NCI-H2029 treated with DMSO at 0.1 percent for 48 hours (cell line): ENCODE data around the gene ADAM12.

Experiments used
- DNase-seq: peaks from one replicate; lab custom pipeline; 2025; lab: John Stamatoyannopoulos, UW

Gene ADAM12

GRCh38 chr10:126115886-126116285 is 272.4 kb downstream of the ADAM12 start:
- no peak for DNase-seq

DNA sequence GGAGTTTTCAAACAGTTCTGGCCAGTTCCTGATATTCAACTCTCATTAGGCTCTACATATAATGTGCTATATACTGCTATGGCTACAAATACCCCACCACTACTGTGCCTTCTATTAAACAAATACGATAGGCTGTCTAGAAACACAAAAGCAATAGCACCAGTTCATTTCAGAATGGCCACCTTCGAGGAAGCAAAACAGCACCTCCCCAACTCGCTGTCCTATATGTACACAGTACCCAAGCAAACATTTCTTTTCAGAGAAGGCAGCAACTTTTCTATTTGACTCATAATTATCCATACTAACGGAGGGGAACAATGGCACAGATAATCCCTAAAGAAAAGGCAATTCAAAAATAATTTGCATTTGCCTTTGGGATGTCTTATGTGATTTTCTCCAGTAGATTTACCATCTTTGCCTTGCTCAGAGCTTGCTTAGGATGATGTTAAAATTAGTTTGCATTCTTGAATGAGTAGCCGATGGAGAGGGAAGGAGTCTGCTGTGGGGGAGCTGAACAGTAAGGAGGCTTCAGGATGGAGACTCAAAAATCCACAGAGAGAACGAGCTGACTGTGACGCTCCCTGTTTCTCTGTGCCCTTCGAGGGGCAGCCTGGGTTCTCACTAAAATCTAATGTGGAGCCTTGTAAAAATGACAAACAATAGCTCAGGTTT is 273.3 kb downstream of the ADAM12 start:
- DNase-seq = no peak

DNA sequence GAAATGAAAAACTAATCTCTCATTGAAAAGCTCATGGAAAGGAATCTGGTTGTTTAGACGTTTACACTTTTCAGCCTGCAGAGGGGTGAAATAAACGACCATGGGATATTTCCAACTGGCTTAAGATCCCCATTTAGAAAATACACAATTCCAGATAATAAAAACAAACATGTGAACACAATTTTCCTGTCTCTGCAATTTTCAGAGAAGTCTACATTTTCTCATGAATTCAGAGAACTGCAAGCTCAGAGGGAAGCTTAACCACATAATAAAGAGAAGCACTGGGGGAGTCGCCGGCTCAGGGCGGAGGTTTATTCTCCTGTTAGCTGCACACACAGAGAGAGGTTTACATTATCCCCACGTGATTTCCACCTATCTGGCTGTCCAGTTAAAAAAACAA is 276.8 kb downstream of the ADAM12 start:
- no peak for DNase-seq

DNA sequence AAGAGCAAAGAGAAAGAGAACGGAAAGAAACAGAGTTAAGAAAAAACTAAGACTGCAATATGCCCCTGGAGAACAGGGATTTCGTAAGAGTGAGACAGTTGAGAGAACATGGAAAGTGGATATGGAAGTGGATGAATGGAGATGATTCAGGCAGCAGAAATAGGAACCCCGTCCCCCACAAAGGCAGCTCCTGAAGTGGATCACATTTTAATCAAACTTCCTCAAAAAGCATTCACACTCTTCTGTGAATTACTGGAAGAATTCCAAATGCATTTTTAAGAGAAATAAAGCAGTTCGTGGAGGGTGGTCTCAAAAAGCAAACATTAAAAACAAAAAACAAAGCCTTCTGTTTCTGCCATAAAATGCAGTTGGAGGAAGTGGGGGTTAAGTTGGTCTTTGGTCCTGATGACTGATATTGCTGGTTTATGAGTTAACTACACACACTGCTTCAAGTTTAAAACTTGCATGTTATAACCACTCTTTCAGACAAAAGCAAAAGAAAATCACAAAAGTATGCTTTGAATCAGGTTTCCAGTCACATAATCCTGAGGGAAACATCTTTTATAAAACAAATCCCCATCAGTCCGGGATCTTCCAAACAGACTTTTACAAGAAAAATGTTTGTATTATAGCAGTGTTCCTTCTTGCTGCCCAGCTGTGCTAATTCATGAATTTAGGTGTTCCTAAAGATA is 277.6 kb downstream of the ADAM12 start:
- DNase-seq = no peak

DNA sequence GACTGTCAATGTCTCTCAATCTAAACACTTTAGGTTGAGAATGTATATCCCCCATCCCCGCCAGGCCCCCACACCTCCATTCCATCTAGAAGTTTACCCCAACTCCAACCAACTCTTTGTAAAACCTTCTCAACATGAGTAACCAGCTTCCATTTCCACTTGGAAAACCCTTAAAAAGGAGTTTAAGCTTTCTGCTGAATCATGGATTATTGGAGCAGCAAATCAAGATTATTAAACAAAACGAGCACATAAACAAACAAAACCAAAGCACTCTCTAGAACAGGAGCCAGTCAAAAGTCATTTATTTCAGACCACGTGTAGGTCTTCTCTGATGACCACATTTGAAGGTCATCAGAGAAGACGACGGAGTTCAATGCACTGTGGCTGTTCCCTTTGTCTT is 278.4 kb downstream of the ADAM12 start:
- DNase-seq = no peak

- no peak for DNase-seq
Measured at GRCh38 chr10:126108693-126109092, 279.6 kb downstream of the ADAM12 start.

DNA sequence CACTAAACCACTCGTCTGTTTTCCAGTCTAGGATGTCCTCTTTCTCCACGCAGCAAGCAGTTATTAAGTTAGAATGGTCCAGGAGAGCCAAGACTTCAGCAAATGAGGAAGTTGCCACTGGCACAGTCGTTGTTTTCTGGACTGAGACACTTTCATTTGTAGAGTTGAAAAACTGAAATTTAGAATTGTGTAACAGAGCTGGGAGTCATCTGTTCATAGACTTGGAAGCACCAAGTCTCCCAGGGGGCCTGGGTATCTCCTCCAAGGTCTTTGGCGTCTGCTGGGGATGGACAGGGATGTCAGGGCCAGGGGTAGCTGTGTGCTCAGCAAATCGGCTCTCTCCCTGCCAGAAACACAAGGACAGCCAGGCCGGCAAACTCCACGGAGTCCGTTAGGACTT is 283.5 kb downstream of the ADAM12 start:
- DNase-seq = no peak

- no peak for DNase-seq
Measured at GRCh38 chr10:126102636-126103035, 285.6 kb downstream of the ADAM12 start.

GRCh38 chr10:126101736-126102135 is 286.5 kb downstream of the ADAM12 start:
- no peak for DNase-seq

GRCh38 chr10:126101325-126101724 is 287.0 kb downstream of the ADAM12 start:
- no peak for DNase-seq

GRCh38 chr10:126099366-126099765 is 288.9 kb downstream of the ADAM12 start:
- no peak for DNase-seq

DNA sequence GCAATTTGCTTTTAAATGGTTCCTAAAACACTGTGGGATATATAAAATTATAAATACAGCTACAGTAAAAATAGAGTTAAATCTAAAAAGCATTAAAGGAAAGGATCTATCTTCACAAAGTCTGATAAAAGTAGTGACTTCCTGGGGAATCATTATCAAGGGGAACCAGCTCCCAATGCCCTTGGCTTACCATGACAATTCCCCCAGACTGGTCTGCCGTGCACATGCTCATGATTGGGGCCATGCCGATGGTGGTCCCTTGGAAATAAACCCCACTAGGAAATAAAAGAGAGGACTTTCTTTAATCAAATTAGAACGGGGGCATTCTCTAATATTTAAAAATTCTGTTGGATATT is 290.1 kb downstream of the ADAM12 start:
- DNase-seq = no peak

- no peak for DNase-seq
Measured at GRCh38 chr10:126097558-126098225, 290.6 kb downstream of the ADAM12 start.

DNA sequence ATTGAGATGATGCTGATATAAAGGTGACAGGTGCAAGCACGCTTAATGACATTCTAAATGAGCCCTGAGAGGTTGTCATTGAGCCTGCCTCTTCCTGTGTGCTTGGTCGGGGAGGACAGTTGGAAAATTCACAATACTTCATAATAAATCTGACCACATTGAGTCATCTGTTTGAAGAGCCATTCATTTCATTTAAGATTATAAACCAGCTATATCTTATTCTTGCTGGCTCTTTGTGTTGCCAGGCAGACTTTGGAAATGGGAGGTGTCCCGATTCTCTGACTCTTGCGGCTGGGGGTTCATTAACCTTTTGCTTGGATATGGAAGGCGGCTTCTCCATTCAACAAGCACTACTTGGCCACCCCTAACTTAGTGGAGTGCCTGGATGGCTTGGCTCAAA is 293.7 kb downstream of the ADAM12 start:
- peak; percentile 14 for DNase-seq

DNA sequence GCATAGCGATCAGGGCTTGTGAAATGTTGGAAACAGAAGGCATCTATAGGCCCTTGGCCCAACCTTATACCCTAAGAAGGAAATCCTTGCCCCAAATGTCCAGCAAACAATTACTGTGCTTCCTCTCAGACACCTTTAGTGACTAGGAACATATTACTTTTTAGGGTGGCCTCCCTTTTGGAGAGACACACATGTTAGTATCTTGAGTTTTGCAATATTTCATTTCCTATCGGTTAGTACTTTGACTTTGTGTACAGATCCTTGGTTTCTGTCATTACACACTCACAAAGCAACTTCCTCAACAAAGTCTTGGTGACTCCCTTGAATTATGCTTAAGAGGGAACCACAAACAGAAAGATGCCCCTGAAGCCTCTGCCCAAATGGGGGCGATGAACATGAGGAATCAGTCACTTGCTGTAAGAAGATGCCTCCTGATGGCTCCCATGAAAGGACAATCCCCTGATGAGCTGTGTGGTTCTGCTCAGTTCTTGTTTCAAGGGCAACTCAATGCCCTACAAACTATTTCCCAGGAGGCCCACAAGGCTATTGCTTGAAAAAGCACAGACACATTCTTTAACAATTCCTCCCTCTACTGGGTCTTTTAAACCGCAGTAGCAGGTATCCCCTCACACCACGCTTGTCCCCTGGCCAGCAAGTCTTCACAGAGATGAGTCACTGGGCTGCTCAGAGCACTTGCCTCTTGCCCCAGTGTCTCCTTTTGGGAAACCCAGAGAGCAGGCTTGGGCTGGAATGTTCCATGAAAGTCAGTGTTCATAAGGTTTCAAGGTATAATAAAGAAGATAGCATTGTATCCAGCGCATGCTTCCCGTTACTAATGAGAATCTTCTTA is 295.7 kb downstream of the ADAM12 start:
- DNase-seq = no peak

GRCh38 chr10:126090911-126091728 is 297.2 kb downstream of the ADAM12 start:
- no peak for DNase-seq

DNA sequence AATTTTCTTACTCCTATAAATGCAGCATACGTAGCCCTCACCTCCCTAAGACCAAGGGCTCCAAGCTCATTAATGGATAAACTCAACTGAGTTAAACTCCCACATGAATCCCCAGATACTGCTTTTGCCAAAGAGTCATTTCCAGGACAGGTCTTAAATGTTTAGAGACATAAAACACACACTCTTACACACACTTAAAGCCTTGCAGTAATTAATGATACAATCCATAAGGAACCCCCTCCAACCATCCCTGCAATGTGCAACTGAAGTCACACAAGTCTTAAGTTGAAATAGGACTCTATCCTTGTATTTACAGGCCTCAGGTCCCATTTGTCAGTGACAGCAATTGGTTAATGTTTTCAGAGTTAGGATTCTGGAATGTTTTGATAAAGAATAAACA is 297.8 kb downstream of the ADAM12 start:
- DNase-seq = no peak

- no peak for DNase-seq
Measured at GRCh38 chr10:126087796-126088505, 300.3 kb downstream of the ADAM12 start.

GRCh38 chr10:126087153-126087680 is 301.1 kb downstream of the ADAM12 start:
- DNase-seq = no peak

- DNase-seq = no peak
Measured at GRCh38 chr10:126085806-126086205, 302.5 kb downstream of the ADAM12 start.

- no peak for DNase-seq
Measured at GRCh38 chr10:126084369-126084768, 303.9 kb downstream of the ADAM12 start.
